Cerebellar nuclear complex (tissue), 1 donor: ENCODE data around the gene HAAO.

ENCODE experiments used
- DNase-seq, 2 experiments: peaks; one replicate each; lab custom pipeline; 2025; lab: John Stamatoyannopoulos, UW

The HAAO gene

DNA sequence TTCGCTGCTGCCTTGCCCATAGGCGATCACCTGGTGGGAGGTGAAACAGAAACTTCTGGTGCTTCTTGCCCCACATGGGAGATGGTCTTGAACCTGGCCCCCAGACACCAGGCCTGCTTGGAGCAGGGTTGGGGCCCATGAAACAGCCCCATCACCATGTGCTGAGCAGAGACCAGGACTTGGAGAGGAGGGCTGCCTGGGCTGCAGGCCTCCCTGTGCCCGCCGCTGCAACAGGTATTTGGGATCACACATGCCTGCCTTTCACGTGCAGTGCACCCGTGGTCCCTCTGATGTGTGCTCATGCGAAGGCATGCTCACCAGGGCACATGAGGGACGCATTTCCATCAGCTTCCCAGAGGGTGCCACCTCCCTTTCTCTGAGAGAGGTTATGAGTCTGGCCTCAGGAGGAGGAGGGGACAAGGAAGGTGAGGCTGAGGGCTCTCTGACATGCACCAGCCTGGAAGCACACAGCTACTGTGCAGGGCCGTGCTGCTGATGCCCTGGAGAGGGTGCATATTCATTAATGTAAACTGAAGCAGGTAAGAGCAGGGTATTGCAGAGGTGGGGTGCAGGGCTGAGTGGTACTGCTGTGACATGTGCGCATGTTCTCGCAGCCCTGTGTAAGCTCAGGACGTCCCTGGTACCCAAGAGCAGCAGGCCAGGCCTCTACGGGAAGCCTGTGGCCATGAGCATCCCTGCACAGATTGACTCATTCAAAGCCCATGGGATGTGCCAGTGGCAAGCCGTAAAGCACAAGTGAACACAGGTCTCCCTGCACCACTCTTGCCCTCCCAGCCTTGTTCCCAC, 24.3 kb downstream of the HAAO start:
- DNase-seq, result no peak

DNA sequence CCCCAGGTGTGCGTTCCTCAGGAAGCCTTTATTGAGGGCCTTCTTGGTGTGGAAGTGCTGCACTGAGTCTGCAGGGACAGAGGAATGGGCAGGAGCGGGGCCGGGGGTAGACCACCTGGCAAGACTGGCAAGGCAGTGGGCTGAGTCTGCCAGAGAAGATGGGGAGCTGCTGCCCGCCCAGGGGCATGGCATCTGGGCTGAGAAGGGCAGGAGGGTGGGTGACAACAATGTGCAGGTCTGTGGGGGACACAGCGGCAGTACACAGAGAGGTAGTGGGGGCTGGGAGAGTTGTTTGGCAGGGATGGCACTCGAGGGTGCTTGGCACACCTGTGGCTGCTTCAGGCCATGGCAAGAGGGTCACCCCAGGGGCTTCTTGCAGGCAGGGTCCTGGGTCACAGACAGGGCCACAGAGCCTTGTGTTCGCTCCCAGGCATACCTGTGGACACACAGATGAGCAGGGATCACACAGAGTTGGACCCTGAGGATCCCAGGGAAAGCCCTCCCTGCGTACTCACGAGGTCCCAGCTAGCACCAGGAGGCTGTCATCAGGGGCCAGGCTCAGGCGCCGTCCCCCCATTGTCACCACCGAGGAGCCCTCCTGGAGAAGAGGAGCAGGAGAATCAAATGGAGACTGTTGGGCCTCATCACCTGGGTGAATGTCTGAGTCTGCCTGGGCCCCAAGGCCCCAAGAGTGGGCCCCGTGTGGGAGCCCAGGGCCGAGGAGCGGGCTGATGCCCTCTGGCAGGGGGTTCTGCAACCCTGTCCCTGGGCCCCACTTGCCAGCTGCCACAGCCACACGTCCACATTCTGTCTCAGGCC, 25.1 kb downstream of the HAAO start:
- DNase-seq, result no peak

DNA sequence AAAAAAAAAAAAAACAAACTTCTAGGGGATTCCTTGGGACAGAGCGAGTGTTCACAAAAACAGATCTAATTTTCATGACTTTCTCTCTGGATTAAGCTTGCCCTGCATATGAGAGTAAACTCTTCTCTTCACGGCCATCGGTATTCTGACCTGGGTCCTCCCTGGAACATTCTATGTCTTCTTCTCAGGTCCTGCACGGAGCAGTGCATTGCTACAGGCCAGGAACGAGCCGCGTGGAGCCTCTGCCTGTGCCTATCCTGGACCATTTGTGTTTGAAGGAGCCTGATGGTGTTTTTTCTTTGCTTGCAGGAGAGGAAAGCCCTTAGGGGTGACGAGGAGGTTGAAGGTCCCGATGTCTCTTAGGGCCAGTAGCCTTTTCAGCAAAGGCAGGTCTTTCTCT, 26.7 kb downstream of the HAAO start:
- no peak for DNase-seq

DNA sequence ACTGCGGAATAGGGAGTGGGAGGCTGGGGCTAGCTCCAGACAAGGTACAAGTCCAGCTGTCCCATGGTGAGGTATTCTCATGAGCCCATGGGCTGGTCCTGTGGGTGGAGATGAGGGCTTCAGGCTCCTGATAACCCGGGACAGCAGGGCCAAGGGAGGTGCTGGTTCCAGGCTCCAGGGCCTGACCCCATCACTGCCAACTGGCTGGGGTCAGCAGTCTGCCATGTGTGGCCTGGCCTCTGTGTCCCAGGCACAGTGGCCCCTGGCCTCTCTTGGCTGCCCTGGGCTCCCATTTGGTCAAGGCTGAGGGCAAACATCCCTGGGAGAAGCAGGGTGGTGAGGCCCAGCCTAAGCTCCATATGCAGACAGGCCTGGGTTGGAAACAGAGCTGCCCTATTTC, 27.5 kb downstream of the HAAO start:
- DNase-seq, result no peak

DNA sequence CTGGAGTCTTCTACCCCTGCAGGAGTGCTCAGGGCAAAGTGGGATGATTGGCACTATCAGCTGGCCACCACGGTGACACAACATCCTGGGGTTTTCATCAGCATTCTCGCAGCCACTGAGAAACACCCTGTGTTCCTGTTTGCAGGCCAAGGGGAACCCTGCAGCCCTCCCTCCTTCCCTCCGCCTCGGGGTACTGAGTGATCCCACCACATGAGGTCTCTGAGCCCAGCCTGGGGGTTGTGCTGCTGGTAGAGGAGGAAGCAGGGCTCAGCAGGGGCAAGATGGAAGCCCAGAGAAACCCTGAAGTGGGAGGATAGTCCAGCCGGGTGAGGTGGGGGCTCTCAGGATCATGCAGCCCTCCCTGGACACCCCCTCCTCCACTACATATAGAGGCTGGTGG, 28.3 kb downstream of the HAAO start, which contains the start of gene OXER1:
TSS of gene OXER1 (minus strand) at position 40 of the 400 bp plus-strand sequence. CDS start 73 bp downstream, outside the sequence.
- no peak for DNase-seq

DNA sequence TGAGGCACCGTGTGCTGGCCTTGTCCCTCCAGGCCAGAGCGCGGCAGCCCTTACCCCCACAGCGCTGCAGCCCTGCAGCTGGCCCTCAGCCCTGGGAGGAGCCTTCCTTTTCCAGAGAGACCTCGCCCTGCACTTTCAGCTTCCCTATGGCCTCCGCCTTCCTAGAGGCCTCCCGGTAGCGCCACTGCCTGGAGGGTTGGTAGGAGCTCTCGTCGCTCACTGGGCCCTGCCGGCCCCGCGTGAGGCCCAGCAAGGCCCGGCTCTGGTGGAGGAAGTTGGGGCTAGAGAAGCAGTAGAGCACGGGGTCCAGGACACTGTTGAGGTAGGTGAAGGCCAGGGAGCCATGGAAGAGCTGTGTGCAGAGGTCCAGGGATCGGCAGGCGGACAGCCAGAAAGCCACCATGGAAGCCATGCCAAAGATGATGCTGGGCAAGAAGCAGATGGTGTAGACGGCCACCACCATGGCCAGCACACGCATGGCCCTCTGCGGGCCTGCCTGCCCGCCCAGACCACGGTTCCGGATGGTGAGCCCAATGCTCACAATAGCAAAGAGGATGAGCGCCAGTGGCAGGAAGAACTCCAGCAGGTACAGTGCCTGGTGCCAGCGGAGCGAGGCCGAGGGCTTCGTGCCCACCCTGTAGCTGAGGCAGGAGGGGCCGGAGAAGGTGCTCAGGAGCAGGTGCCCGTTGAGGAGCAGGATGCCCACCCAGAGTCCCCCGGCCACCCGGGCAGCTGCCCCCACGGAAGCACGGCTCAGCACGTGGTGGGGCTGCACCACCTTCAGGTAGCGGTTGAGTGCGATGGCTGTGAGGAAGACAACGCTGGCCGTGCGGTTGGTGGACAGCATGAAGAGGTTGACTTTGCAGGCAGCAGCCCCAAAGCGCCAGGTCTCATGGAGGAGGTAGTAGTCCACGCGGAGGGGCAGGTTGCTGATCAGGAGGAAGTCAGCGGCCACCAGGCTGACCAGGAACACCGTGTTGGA, 29.3 kb downstream of the HAAO start:
- DNase-seq, result no peak

DNA sequence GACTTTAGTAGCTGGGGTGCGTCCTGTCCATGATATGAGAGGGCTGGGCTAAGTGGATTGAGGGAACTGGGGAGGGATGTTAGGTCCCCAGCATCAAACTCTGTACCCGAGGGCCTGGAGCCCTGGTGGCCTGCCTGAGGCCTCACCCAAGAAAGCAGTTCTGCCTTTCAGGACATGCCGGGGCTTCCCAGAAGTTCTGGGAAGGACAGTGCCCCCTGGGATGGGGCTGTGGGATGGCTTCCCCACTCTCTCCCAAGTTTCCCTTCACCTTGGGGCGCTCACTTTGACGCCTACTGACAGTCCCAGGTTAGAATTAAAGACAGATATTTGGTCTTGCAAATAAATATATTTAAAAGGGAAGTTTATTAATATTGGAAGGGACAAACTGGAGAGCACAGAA, 30.2 kb downstream of the HAAO start:
- no peak for DNase-seq

DNA sequence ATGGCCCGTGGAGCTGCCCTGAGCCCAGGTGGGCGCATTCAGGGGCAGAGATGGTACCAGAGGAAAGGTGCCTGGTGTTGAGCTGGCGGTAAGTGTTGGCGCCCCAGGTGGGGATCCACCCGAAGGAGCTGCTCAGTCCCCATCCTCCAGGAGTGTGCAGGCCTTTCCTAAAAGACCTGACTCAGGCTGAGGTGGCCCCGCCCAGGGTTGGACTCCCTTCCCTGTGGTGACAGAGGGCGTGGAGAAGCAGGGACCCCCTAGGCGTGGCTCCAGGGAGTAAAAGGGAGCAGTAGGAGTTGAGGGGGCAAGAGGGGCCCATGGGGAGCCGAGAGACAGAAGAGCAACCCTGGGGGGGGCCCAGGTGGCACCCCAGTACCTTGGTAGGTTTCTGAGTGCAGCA, 30.8 kb downstream of the HAAO start:
- DNase-seq, result no peak

DNA sequence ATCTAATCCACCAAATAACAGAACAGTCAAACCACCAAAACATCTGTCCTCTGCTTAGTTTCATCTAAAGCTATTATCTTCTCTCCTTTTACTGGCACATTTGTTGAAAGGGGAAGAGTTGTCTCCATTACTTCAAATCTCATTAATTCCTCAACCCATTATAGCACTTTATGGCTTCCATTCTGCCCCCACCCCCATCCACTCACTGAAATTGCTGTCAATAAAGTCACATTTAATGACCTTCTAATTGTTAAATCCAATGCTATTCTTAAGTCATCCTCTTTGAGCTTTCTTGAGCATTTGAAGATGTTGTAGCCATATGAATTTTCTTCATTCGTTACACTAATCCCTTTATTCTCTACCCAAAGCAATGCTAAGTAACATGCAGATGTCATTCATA, 33.6 kb downstream of the HAAO start:
- DNase-seq, result no peak

DNA sequence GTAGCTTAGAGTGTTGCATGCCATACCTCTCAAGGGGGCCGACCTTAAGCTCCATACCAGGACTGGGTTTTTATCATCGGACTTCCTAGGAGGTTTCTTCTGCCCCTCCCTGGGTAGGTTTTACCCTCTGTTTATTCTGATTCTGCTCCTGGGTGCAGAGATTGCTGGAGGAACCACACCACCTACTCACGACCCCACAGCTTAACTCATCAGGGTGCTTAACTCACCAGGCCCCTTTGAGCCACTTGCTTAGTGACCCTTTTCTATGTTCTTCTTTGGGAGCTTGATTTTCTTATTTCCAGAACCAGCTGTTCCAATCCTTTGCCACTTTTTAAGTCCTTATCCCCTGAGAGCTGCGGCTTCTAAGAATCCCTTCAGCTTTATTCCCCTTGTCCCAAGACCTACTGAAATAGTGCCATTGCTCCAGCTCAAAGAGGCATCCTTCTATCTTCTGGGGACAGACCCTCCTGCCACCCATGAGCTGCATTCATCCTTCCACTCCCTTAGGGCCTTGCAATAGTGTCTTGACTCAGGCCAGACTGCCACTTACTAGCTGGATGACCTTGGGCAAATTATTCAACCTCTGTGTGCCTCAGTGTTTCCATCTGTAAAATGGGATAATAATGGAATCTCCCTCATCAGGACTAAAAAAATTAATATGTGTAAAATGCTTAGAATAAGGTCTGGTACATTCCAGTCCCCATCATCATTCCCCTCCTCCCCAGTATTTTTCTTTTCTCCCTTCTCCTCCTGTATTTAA, 34.2 kb downstream of the HAAO start:
- DNase-seq, result no peak

DNA sequence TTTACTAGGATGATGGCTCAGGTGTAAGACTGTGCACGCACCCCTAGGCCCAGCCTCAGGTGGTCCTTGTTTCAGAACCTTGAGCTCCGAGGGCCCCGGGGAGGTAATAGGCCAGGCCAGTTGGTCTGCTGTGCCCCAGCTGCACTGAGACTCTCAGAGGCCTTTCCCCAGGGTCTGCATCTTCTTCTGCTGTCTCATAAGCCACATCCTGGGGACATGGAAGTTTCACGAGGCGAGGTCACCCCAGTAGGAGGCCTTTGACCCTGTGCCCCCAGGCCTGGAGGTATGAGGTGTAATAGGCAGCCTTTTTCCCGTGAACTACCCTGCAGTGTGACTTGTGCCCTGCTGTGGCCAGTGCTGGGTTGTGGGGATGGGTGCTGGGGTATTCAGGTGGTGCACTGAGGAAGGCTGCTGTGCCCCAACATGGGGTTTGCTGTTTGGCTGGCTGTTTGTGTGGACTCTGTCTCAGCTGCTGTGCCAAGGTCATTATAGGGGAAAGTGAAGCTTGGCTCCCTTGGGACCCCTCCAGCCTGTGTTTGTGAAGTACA, 35.3 kb downstream of the HAAO start:
- no peak for DNase-seq

DNA sequence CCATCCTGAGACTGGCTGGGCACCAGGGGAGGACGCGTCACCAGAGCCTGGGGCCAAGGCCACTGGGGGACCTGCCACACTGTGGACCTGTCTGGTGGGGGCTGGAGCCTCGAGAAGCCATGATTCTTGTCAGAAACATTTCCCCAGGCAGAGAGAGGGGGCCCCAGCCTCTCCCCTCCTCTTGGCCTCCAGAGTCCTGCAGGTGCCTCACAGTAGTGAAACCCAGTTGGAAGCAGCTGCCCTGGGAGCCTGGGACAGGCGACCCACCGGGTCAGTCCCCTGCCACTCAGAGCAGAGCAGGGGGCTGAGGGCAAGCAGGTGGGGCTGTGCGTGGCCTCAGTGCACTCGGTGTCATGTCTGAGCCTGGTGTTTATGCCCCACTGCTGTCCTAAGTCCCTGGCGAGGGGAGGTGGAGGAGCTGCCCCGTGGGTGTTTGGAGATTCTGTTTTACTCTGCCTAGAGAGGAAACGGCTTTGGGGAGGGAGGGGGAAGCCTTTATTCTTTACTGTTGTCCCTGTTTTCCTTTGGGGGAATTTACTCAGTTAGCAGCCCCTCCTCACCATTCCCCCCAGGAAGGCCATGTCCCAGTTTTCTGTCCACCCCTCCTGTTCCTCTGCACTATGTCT, 36.1 kb downstream of the HAAO start:
- no peak for DNase-seq

DNA sequence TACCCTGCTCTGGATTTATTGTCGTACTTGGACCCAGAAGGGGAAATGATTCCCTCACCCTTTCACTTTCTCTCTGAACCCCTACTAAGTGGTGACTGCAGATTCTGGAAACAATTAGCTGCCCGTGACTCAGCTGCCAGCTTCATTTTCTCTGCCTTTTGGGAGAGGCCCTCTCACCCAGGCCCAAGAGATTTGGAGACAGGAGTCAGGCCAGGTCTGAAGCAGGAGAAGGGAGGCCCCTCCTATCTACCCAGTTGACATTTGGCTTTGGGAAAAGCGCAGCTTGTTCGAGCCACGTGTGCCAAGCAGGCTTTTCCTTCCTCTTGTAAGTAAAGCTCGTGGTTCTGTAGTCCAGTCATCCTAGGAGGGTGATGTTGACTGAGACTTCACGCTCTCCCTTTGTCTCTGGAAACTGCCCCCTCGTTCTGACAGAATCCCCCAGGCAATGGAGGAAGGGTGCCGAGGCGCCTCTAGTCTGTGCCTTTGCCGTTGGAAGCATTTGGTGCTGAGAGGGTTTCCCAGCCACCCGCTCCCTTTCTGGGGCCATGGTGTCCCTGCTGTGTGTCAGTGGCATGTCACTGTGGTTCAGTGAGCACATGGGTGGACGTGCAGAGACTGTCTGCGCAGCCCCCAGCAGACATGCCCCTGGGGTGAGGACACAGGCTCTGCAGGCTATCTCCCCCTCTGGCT, 37.0 kb downstream of the HAAO start:
- no peak for DNase-seq

DNA sequence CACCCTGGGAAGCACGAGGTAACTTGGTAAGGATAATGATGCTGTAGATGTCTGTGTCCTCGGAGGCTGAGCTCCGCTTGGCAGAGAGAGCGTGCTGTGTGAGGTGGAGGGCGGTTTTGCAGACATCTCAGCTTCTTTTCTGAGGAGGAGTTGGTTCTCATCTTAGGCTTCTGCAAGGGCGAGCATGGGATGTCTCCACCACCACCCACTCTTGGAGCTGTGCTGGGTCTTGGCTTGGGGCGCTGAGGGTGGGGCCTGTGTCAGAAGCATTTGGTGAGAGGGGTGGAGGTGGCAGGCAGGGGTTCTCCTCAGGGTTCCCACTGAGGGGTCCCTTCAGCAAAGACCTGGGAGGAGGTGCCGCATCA, 37.6 kb downstream of the HAAO start:
- no peak for DNase-seq

DNA sequence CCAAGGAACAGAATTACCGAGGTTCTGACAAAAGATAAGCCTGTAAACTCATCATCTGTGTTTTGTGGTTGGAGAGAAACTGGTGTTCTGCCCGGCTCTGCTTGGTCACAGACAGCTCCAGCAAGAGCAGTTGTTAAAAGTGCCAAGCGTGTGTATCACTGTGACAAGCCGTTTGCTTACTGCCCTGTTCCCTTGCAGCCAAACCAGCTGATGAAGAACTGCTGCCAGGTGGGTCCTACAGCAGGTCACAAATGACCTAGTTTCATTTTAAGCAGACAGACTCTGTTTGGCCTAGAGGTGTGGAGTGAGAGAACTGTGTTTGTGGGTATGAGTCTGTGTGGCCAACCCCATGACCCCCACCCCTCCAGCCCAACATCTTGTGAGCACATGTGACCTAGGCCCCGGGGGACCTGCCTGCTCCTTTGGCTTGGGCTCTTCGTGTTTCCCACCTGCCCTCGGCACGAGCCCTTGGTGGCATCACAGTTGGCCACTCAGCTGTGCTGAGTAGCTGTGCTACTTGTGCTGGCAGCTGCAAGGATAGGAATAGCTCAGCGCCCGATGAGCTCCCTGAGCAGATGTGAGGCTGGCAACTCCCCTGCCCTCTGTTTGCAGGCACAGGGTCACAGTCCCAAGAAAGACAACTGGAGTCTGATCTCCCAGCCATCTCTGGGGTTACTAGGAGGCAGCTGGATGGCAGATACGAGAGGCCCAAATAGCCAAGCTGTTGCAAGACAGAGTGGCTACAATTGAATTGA, 38.2 kb downstream of the HAAO start:
- DNase-seq, result peak in 1 of 2 experiments; percentile 22

DNA sequence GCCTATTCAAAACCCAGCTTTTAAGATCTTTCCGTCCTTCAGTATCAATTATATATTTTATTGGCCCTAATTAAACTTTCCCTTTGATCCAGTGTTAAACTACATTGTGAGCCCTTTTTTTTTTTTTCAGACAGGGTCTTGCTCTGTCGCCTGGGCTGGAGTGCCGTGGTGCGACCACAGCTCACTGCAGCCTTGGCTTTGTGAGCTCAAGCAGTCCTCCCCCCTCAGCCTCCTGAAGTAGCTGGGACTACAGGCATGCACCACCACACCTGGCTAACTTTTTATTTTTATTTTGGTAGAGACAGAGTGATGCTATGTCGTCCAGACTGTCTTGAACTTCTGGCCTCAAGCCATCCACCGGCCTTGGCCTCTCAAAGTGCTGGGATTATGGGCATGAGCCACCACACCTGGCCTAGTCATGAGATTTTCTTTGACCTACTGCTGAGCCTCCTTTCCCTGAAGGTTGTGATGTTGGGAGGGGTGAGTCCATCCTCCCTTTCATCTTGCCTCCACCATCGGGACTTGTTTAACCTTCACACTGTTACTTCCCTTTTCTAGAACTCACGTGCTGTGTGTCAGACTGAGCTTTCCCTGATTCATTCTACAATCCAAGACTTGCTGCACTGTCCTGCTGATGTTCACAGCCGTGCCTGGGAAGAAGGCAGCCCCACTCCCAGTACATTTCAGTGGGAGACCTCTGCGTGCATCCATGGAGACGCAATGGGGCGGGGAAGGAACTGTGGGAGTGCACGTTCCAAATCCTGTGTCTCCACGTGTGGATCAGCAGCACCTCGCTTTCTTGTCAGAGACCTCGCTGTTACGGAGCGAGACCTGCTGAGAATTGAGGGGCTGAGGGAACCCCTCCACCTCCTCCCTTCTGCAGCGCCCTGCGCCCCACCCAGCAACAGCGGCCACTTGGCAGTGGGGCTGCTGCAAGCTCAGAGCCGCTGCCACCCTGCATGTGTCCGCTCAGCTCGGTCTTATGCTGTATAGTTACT, 39.3 kb downstream of the HAAO start:
- no peak for DNase-seq

DNA sequence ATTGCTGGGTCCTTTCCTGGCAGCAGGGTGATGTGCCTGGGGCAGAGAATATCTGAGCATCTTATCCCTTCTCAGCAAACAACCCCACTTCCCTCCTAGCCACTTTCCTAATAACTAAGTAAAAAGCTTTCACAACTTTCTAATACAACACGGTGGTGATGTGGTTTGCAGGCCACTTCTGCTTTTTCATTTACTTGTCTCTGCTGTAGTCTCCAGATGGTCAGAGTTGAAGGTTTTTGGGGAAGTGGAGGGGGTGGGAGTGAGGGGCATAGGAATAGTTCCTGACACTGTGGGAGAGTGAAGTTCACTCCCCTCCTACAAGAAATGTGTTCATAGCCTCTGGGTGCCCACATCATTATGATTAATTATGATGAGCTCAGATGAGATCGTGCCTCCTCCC, 40.1 kb downstream of the HAAO start:
- DNase-seq, result no peak

DNA sequence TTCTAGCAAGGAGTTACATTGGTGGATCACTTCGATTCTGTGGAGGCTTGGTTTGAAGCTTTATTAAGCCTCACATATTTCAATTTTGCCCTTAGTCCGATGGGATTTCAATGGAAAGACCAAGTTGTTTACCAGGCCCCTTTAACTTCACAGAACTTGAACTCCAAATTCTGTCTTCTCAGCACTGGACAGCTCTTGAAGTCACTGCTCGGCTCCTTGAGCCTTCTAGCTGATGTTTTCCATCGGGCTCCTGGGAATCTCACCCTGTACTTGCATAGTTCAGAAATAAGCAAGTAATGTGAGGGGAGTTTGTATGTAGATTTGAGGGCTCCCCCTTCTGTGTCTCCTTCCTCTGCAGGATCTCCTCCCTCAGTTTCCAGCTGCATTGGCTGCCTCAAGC, 43.5 kb downstream of the HAAO start:
- DNase-seq, result no peak
